Measurements from ENCODE around the gene ZNF407.

Gene ZNF407

GRCh38 chr18:74571895-74572680 is 25.6 kb upstream of the ZNF407 start:
- DNase-seq (ENCODE audit: low spot score) (no peak), ATAC-seq (ENCODE audit: low read depth) (no peak)
- H3K9me3 ChIP-seq (ENCODE audit: severe bottlenecking), result no peaks in the 10 kb centered on the region
- TF ChIP-seq CTCF (IDR thresholded peaks at IDR 0.05; ENCODE audit: poor library complexity, severe bottlenecking), result no peak
- no peaks in the 10 kb centered on the region for H3K27me3 ChIP-seq (ENCODE audit: insufficient read depth, poor library complexity, severe bottlenecking)
- no peak overlapping the region for H3K27ac ChIP-seq (ENCODE audit: poor library complexity, severe bottlenecking)
- no peak overlapping the region for H3K4me3 ChIP-seq (ENCODE audit: severe bottlenecking)
- H3K4me1 ChIP-seq (ENCODE audit: insufficient read depth, poor library complexity, severe bottlenecking), result no peaks in the 10 kb centered on the region
- no peaks in the 10 kb centered on the region for H3K36me3 ChIP-seq (ENCODE audit: low read depth)

- TF ChIP-seq CTCF (IDR thresholded peaks at IDR 0.05; ENCODE audit: poor library complexity, severe bottlenecking), result no peak
- no peaks in the 10 kb centered on the region for H3K36me3 ChIP-seq (ENCODE audit: low read depth)
- no peak for DNase-seq (ENCODE audit: low spot score)
- no peaks in the 10 kb centered on the region for H3K27me3 ChIP-seq (ENCODE audit: insufficient read depth, poor library complexity, severe bottlenecking)
- ATAC-seq (ENCODE audit: low read depth), result no peak
- no peak overlapping the region for H3K27ac ChIP-seq (ENCODE audit: poor library complexity, severe bottlenecking)
- H3K4me1 ChIP-seq (ENCODE audit: insufficient read depth, poor library complexity, severe bottlenecking), result no peaks in the 10 kb centered on the region
- no peak overlapping the region for H3K4me3 ChIP-seq (ENCODE audit: severe bottlenecking)
- no peaks in the 10 kb centered on the region for H3K9me3 ChIP-seq (ENCODE audit: severe bottlenecking)
These were observed 24.6 kb upstream of the ZNF407 start for GRCh38 chr18:74573053-74573452.

GRCh38 chr18:74574916-74575315 is 22.8 kb upstream of the ZNF407 start:
- Histone ChIP-seq H3K4me3 (ENCODE audit: severe bottlenecking) (no peak overlapping the region), H3K36me3 (ENCODE audit: low read depth) (no peaks in the 10 kb centered on the region), H3K27me3 (ENCODE audit: insufficient read depth, poor library complexity, severe bottlenecking) (no peaks in the 10 kb centered on the region), H3K27ac (ENCODE audit: poor library complexity, severe bottlenecking) (no peak overlapping the region), H3K4me1 (ENCODE audit: insufficient read depth, poor library complexity, severe bottlenecking) (no peaks in the 10 kb centered on the region), H3K9me3 (ENCODE audit: severe bottlenecking) (no peaks in the 10 kb centered on the region)
- DNase-seq (ENCODE audit: low spot score), result no peak
- no peak for TF ChIP-seq CTCF (IDR thresholded peaks at IDR 0.05; ENCODE audit: poor library complexity, severe bottlenecking)
- ATAC-seq (ENCODE audit: low read depth), result no peak

DNA sequence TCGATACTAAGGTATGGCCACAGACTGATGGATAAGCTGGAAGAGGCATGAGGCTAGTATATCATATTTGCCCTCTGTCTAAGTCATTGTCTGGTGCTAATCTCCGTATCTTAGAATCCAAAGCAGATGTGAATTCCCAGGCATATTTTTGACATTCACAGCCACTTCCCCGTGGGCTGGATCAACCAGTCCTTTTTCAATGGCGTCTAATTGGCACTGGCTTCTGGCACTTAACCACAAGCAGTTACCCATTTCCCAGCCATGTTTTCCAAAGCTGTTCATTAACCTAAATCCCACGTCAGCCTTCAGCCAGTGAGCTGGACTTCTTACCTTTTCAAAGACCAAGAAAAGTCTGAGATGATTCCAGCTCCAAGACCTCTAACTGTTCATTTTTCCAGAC is 20.7 kb upstream of the ZNF407 start:
- Histone ChIP-seq H3K9me3 (ENCODE audit: severe bottlenecking) (no peaks in the 10 kb centered on the region), H3K36me3 (ENCODE audit: low read depth) (no peaks in the 10 kb centered on the region), H3K4me1 (ENCODE audit: insufficient read depth, poor library complexity, severe bottlenecking) (no peaks in the 10 kb centered on the region), H3K27me3 (ENCODE audit: insufficient read depth, poor library complexity, severe bottlenecking) (no peaks in the 10 kb centered on the region), H3K4me3 (ENCODE audit: severe bottlenecking) (no peak overlapping the region), H3K27ac (ENCODE audit: poor library complexity, severe bottlenecking) (no peak overlapping the region)
- DNase-seq (ENCODE audit: low spot score), result no peak
- ATAC-seq (ENCODE audit: low read depth), result no peak
- TF ChIP-seq CTCF (IDR thresholded peaks at IDR 0.05; ENCODE audit: poor library complexity, severe bottlenecking), result no peak

- Histone ChIP-seq H3K9me3 (ENCODE audit: severe bottlenecking) (no peaks in the 10 kb centered on the region), H3K36me3 (ENCODE audit: low read depth) (no peaks in the 10 kb centered on the region), H3K4me1 (ENCODE audit: insufficient read depth, poor library complexity, severe bottlenecking) (no peaks in the 10 kb centered on the region), H3K27me3 (ENCODE audit: insufficient read depth, poor library complexity, severe bottlenecking) (no peaks in the 10 kb centered on the region), H3K27ac (ENCODE audit: poor library complexity, severe bottlenecking) (no peak overlapping the region), H3K4me3 (ENCODE audit: severe bottlenecking) (no peak overlapping the region)
- DNase-seq (ENCODE audit: low spot score) (no peak), ATAC-seq (ENCODE audit: low read depth) (no peak)
- no peak for TF ChIP-seq CTCF (IDR thresholded peaks at IDR 0.05; ENCODE audit: poor library complexity, severe bottlenecking)
These were observed 18.1 kb upstream of the ZNF407 start for GRCh38 chr18:74579496-74580065.

Data from RWPE2 (cell line).